K562 (cell line): Measurements from ENCODE around the gene MVB12B. TPM values are rescaled to one million over a fixed set of nuclear protein-coding genes. Genes with fewer than 3 reads are reported as not detected.

Experiments used
- ATAC-seq: fragments of 200-7000 bp; cut with Tn5 transposase; 3 replicates; pipeline ENCODE4 v1.9.1; 2020; ENCODE audit warnings: moderate library complexity
- BruUV-seq: library from RNA; stranded (reverse); fragments of 400-500 nt; replicated peaks from 2 replicates; lab custom pipeline; 2021; lab: Mats Ljungman, UMichigan
- CTCF ChIA-PET: fragments of 300-600 bp; formaldehyde crosslinking; extraction: SDS; loops from one replicate; lab custom pipeline; 2021; ENCODE audit warnings: low intra/inter-chr PET ratio; lab: Yijun Ruan, JAX
- POLR2A ChIA-PET: fragments of 300-600, 350-650 bp; sonication (Branson Sonifier 250); formaldehyde crosslinking; extraction: SDS; loops from one replicate; lab custom pipeline; 2021; ENCODE audit warnings: antibody characterized with exemption, inconsistent platforms; lab: Yijun Ruan, JAX
- DNase-seq, 4 experiments: peaks; one replicate each; pipeline versions ENCODE4 v3.0.0 to v3.0.0-alpha.2; 2011 to 2018; ENCODE audit warnings: low spot score in 3 of 4, mixed read lengths in 3 of 4; ENCODE audit errors: extremely low read depth in 1 of 4
- FAIRE-seq: peaks from 2 replicates; lab custom pipeline; 2011; peaks lifted over from hg19 to GRCh38; lab: Jason Lieb, UNC
- H2AFZ ChIP-seq: 2 replicates; pipeline ENCODE4 v1.6.0; 2011; ENCODE audit warnings: low read depth, low read length, control low read depth, inconsistent platforms
- H3K27ac ChIP-seq: fragments of 200-600 bp; 3 replicates; pipeline ENCODE4 v1.8.0; 2011; ENCODE audit warnings: low read depth, mild to moderate bottlenecking, control low read depth, inconsistent platforms, low read length, moderate library complexity, mixed read lengths; ENCODE audit errors: extremely low read depth
- H3K27me3 ChIP-seq, 2 experiments: fragments of 300-600 bp in 1 of 2; 2 replicates in 1 of 2; 3 replicates in 1 of 2; pipeline versions ENCODE4 v1.6.0 to v1.8.0; 2011; ENCODE audit warnings: inconsistent platforms in 2 of 2, low read length in 2 of 2, mild to moderate bottlenecking in 1 of 2, mixed read lengths in 1 of 2, moderate library complexity in 1 of 2; ENCODE audit not compliant: control insufficient read depth in 2 of 2, insufficient read depth in 2 of 2
- H3K36me3 ChIP-seq: fragments of 300-600 bp; 3 replicates; pipeline ENCODE4 v1.8.0; 2011; ENCODE audit warnings: mild to moderate bottlenecking, low read length, inconsistent platforms; ENCODE audit not compliant: control insufficient read depth, insufficient read depth
- H3K4me1 ChIP-seq, 2 experiments: fragments of 200-600 bp in 1 of 2; replicated peaks in 1 of 2; 2 replicates in 1 of 2; 3 replicates in 1 of 2; pipeline versions ENCODE4 v1.5.1 to v1.8.0; 2011; ENCODE audit warnings: inconsistent platforms in 2 of 2, low read length in 2 of 2, mild to moderate bottlenecking in 1 of 2, mixed read lengths in 1 of 2, moderate library complexity in 1 of 2; ENCODE audit not compliant: control insufficient read depth in 2 of 2, insufficient read depth in 2 of 2
- H3K4me2 ChIP-seq: 2 replicates; pipeline ENCODE4 v1.6.1; 2011; ENCODE audit warnings: low read length, control low read depth, inconsistent platforms, mixed read lengths; ENCODE audit not compliant: insufficient read depth
- H3K4me3 ChIP-seq: fragments of 200-600 bp; sonication (generic), shearing (Covaris generic); 2 replicates; pipeline ENCODE4 v1.5.1; 2016; ENCODE audit warnings: control low read depth, inconsistent platforms
- H3K79me2 ChIP-seq: fragments of 200-600 bp; 3 replicates; pipeline ENCODE4 v1.8.0; 2011; ENCODE audit warnings: low read length, inconsistent platforms; ENCODE audit not compliant: control insufficient read depth, insufficient read depth
- H3K9ac ChIP-seq, 2 experiments: 2 replicates each; pipeline versions ENCODE4 v1.6.0 to v1.6.1; 2011; ENCODE audit warnings: low read depth in 2 of 2, low read length in 2 of 2, control low read depth in 1 of 2, inconsistent platforms in 1 of 2, mild to moderate bottlenecking in 1 of 2, mixed read lengths in 1 of 2; ENCODE audit not compliant: insufficient read depth in 1 of 2
- H3K9me1 ChIP-seq: one replicate; pipeline ENCODE4 v1.6.0; 2011; ENCODE audit warnings: inconsistent platforms, mild to moderate bottlenecking, low read length, moderate library complexity; ENCODE audit not compliant: control insufficient read depth, insufficient read depth
- H3K9me3 ChIP-seq: replicated peaks from 2 replicates; pipeline ENCODE4 v1.5.1; 2011; ENCODE audit warnings: low read depth, low read length, inconsistent platforms; ENCODE audit not compliant: control insufficient read depth, insufficient read depth
- H4K20me1 ChIP-seq: replicated peaks from 2 replicates; pipeline ENCODE4 v1.6.1; 2011; ENCODE audit warnings: low read length, inconsistent platforms, mixed read lengths; ENCODE audit not compliant: control insufficient read depth, insufficient read depth
- BMI1 ChIP-seq: fragments of 150-350 bp; IDR thresholded peaks from 2 replicates; pipeline ENCODE4 v1.6.1; 2014; ENCODE audit warnings: low read length
- CBX1 ChIP-seq: sonication (generic); IDR thresholded peaks from 2 replicates; pipeline ENCODE4 v1.6.1; 2016; ENCODE audit warnings: antibody characterized with exemption, low read depth, mild to moderate bottlenecking
- CEBPB ChIP-seq: fragments of 450-650 bp; IDR thresholded peaks from 2 replicates; pipeline ENCODE4 v1.6.1; 2016; ENCODE audit warnings: missing genetic modification characterization, missing compliant biosample characterization
- CHD2 ChIP-seq: IDR thresholded peaks from 2 replicates; pipeline ENCODE4 v1.6.1; 2011; ENCODE audit warnings: low read depth, low read length
- CXXC5 ChIP-seq: fragments of 250-450 bp; sonication (Bioruptor Pico); IDR thresholded peaks from 2 replicates; pipeline ENCODE4 v1.8.0; 2022; ENCODE audit warnings: inconsistent platforms, mild to moderate bottlenecking, moderate library complexity
- E2F5 ChIP-seq: sonication (generic); formaldehyde crosslinking; IDR thresholded peaks from 2 replicates; pipeline ENCODE4 v1.8.0; 2022; ENCODE audit warnings: mild to moderate bottlenecking, missing genetic modification reagents
- MIER1 ChIP-seq: fragments of 450-650 bp; IDR thresholded peaks from 2 replicates; pipeline ENCODE4 v1.6.1; 2016; ENCODE audit warnings: antibody characterized with exemption, mild to moderate bottlenecking, low read depth
- NFRKB ChIP-seq: fragments of 450-650 bp; IDR thresholded peaks from 2 replicates; pipeline ENCODE4 v1.6.1; 2016; ENCODE audit warnings: low read depth
- PKNOX1 ChIP-seq: fragments of 450-650 bp; IDR thresholded peaks from 2 replicates; pipeline ENCODE4 v1.6.1; 2016
- SMAD4 ChIP-seq: fragments of 250-450 bp; sonication (Bioruptor Pico); conservative IDR thresholded peaks from 2 replicates; pipeline ENCODE4 v1.8.0; 2021; ENCODE audit warnings: inconsistent platforms, mild to moderate bottlenecking, moderate library complexity
- SMARCA5 ChIP-seq: fragments of 450-650 bp; IDR thresholded peaks from 2 replicates; pipeline ENCODE4 v1.6.1; 2016
- WGBS: fragments of 100-300 bp; shearing (Covaris generic); methylation state at CpG from one replicate; pipeline ENCODE4 v1.1.6; 2016; ENCODE audit warnings: low coverage, mixed read lengths; ENCODE audit not compliant: insufficient coverage; ENCODE audit errors: missing lambda C conversion rate; 5-methylcytosine and 5-hydroxymethylcytosine counted together
- in situ Hi-C: fragments of 300-500 bp; cut with MboI; formaldehyde crosslinking; loops from 4 replicates; pipeline ENCODE4 v1.15.0; 2018; ENCODE audit warnings: inconsistent platforms, mixed read lengths
- intact Hi-C: fragments of 100-400 bp; cut with micrococcal nuclease; formaldehyde crosslinking; loops from 2 replicates; pipeline ENCODE4 v1.14.2; 2022
- polyA plus RNA-seq, 8 experiments: library from polyadenylated mRNA; depleted of rRNA in 4 of 8; stranded (reverse) in 5 of 8; unstranded in 3 of 8; fragments of >200 nt; fragmentation: Nextera tagmentation in 2 of 8; fragmentation: Illumina TruSeq in 1 of 8; extraction: Ambion mirVana in 2 of 8; extraction: Trizol in 1 of 8; gene quantifications; 2 replicates each; pipeline versions ENCODE4 v1.2.1 to v1.2.3, GENCODE V29; 2011 to 2014; ENCODE audit warnings: inconsistent platforms in 1 of 8, missing spikeins in 1 of 8
- total RNA-seq, 7 experiments: library from RNA; depleted of rRNA in 6 of 7; stranded (reverse); fragments of >200 nt in 6 of 7; fragmentation: Illumina TruSeq in 2 of 7; extraction: Trizol in 2 of 7; gene quantifications; 2 replicates each; pipeline versions ENCODE4 v1.2.1 to v1.2.3, GENCODE V29; 2011 to 2021; ENCODE audit warnings: low replicate concordance in 1 of 7

The MVB12B gene
- total and polyA plus RNA-seq, 9 of the 15 experiments (the other 6 are each of a cell fraction or from before 2014, with no cell fraction given): not detected

- TF ChIP-seq CHD2: no peak
- TF ChIP-seq, all 486 proteins: peak for 0
Observed at GRCh38 chr9:126498331-126498730, 171.7 kb downstream of the MVB12B start (continued).

GRCh38 chr9:126499005-126499910, 172.6 kb downstream of the MVB12B start:
- Histone ChIP-seq H3K9ac (0 out of 4 replicates have a peak overlapping the region, but pooled peaks of 1 of the 2 experiments have one; percentile 13), H3K79me2 (no peaks in the 10 kb centered on the region), H3K4me1 (peaks cover 0 to 39% of the 10 kb centered on the region in 2 experiments; a peak in 2 of 5 replicates), H3K36me3 (no peaks in the 10 kb centered on the region), H3K27me3 (peaks cover 2 to 51% of the 10 kb centered on the region in 2 experiments; a peak in 3 of 5 replicates), H2AFZ (peak overlapping the region; percentile 26; the same call in 1 of the 2 replicates), H3K9me1 (no peaks in the 10 kb centered on the region), H3K4me2 (no peak overlapping the region), H3K9me3 (no peaks in the 10 kb centered on the region), H3K4me3 (no peak overlapping the region), H3K27ac (no peak overlapping the region), H4K20me1 (peaks cover 19% of the 10 kb centered on the region; the same call in 1 of the 2 replicates)
- intact Hi-C loops (loop anchor here (10.0 kb wide), 2 partner anchors 64 to 934 kb away; no protein-coding TSS in a partner anchor), in situ Hi-C loops (loop anchor here (25.0 kb wide), 1 partner anchor 1237 kb away; the partner anchor contains the start of gene GAPVD1)
- ATAC-seq: peak; percentile 80
- FAIRE-seq: peak; percentile 56
- CTCF ChIA-PET: interaction anchor here (0.9 to 1.9 kb wide), 3 partner anchors 59 to 282 kb away, joined by 3 to 14 read pairs (median 7); no protein-coding TSS in a partner anchor
- under 1% methylated on average over 31 of the region's 46 CpGs for WGBS
- no TSS peak for BruUV-seq
- POLR2A ChIA-PET: interaction anchor here (0.6 to 0.7 kb wide), 2 partner anchors 939 to 1111 kb away, joined by 3 read pairs; no protein-coding TSS in a partner anchor
- DNase-seq: peak; percentile 42 to 75 (median 66)
- TF ChIP-seq CXXC5 (CRISPR knock-in tag) (0 out of 2 replicates have a peak, but pooled peaks have one; percentile 18), CBX1 (no peak), BMI1 (no peak), CEBPB (tag) (no peak), SMAD4 (CRISPR knock-in tag) (no peak), PKNOX1 (no peak), SMARCA5 (no peak), CHD2 (no peak), NFRKB (no peak), MIER1 (no peak), E2F5 (CRISPR knock-in tag) (no peak)
